CD4-positive, alpha-beta T cell treated with Interferon gamma for 1 hour (primary cell): ENCODE data around the gene ITGB8.

Source experiments
- DNase-seq: peaks from one replicate; pipeline ENCODE4 v3.0.0-alpha.2; 2020

The ITGB8 gene

GRCh38 chr7:20393021-20393610 is 62.4 kb downstream of the ITGB8 start:
- DNase-seq = no peak

- DNase-seq = no peak
These were observed 62.9 kb downstream of the ITGB8 start for GRCh38 chr7:20393616-20394015.

GRCh38 chr7:20394284-20394683 is 63.6 kb downstream of the ITGB8 start:
- no peak for DNase-seq

- DNase-seq = no peak
These were observed 64.4 kb downstream of the ITGB8 start for GRCh38 chr7:20395104-20395503.

- DNase-seq = no peak
These were observed 64.8 kb downstream of the ITGB8 start for GRCh38 chr7:20395511-20395910.

GRCh38 chr7:20399521-20399920 is 68.8 kb downstream of the ITGB8 start:
- DNase-seq = no peak

- no peak for DNase-seq
These were observed 71.4 kb downstream of the ITGB8 start for GRCh38 chr7:20401861-20402746.

- no peak for DNase-seq
These were observed 72.1 kb downstream of the ITGB8 start for GRCh38 chr7:20402747-20403230.

GRCh38 chr7:20403331-20403730 is 72.6 kb downstream of the ITGB8 start:
- DNase-seq = no peak

GRCh38 chr7:20404320-20404719 is 73.6 kb downstream of the ITGB8 start:
- DNase-seq = no peak

GRCh38 chr7:20407585-20408466 is 77.1 kb downstream of the ITGB8 start:
- no peak for DNase-seq

GRCh38 chr7:20408467-20408826 is 77.7 kb downstream of the ITGB8 start:
- DNase-seq = no peak

GRCh38 chr7:20409961-20410360 is 79.3 kb downstream of the ITGB8 start:
- DNase-seq = no peak

- no peak for DNase-seq
These were observed 80.7 kb downstream of the ITGB8 start for GRCh38 chr7:20411372-20411771.

- DNase-seq = no peak
These were observed 81.3 kb downstream of the ITGB8 start for GRCh38 chr7:20412032-20412431.

GRCh38 chr7:20417260-20417659 is 86.6 kb downstream of the ITGB8 start:
- DNase-seq = peak; percentile 12

- DNase-seq = no peak
These were observed 87.1 kb downstream of the ITGB8 start for GRCh38 chr7:20417675-20418382.

- DNase-seq = no peak
These were observed 93.8 kb downstream of the ITGB8 start for GRCh38 chr7:20424500-20424899.

- DNase-seq = no peak
These were observed 100.0 kb downstream of the ITGB8 start for GRCh38 chr7:20430664-20431063.

- no peak for DNase-seq
These were observed 100.4 kb downstream of the ITGB8 start for GRCh38 chr7:20431146-20431545.

GRCh38 chr7:20432071-20432470 is 101.4 kb downstream of the ITGB8 start:
- no peak for DNase-seq

- no peak for DNase-seq
These were observed 104.6 kb downstream of the ITGB8 start for GRCh38 chr7:20435305-20435704.

GRCh38 chr7:20438248-20438647 is 107.5 kb downstream of the ITGB8 start:
- no peak for DNase-seq
